CD4-positive, CD25-positive, alpha-beta regulatory T cell (primary cell): ENCODE data around the gene RAB3A. TPM values are rescaled to one million over a fixed set of nuclear protein-coding genes. Genes with fewer than 3 reads are reported as not detected.
A peak's percentile ranks its signal among the peaks of the same experiment; 100 is the strongest.

ENCODE experiments used
- ATAC-seq, 2 donors: fragments of 150-1000 bp; cut with Tn5 transposase; one replicate each; pipeline ENCODE4 v1.10.0; 2021; ENCODE audit warnings: low read depth in 2 of 2, moderate number of reproducible peaks in 2 of 2, moderate library complexity in 1 of 2
- DNase-seq, 3 donors: peaks; one replicate each; pipeline versions ENCODE4 v3.0.0 to v3.0.0-alpha.2; 2012 to 2022; ENCODE audit warnings: mixed read lengths in 1 of 3
- H3K27ac ChIP-seq: one replicate; pipeline ENCODE4 v1.7.0; 2013; ENCODE audit warnings: mild to moderate bottlenecking, low read length; ENCODE audit not compliant: insufficient read depth, poor library complexity, severe bottlenecking
- H3K27me3 ChIP-seq: one replicate; pipeline ENCODE4 v1.7.0; 2013; ENCODE audit warnings: low read length; ENCODE audit not compliant: control insufficient read depth, insufficient read depth
- H3K36me3 ChIP-seq: one replicate; pipeline ENCODE4 v1.7.0; 2013; ENCODE audit warnings: mild to moderate bottlenecking, low read length, moderate library complexity; ENCODE audit not compliant: control insufficient read depth, insufficient read depth
- H3K4me1 ChIP-seq: 2 replicates; pipeline ENCODE4 v1.7.0; 2013; ENCODE audit warnings: mild to moderate bottlenecking, low read length; ENCODE audit not compliant: insufficient read depth, control insufficient read depth, poor library complexity, severe bottlenecking
- H3K4me3 ChIP-seq: one replicate; pipeline ENCODE4 v1.7.0; 2013; ENCODE audit warnings: low read depth, mild to moderate bottlenecking, low read length, moderate library complexity
- H3K9me3 ChIP-seq, 2 experiments: 1 replicate in 1 of 2; 2 replicates in 1 of 2; pipeline ENCODE4 v1.7.0; 2013; ENCODE audit warnings: low read length in 2 of 2, mild to moderate bottlenecking in 1 of 2, moderate library complexity in 1 of 2; ENCODE audit not compliant: control insufficient read depth in 2 of 2
- H3K27ac Mint-ChIP-seq, 3 donors: one replicate each; pipeline ENCODE4 v1.8.0; 2020 to 2022; ENCODE audit warnings: mild to moderate bottlenecking in 3 of 3, mixed read lengths in 3 of 3, moderate library complexity in 2 of 3
- H3K27me3 Mint-ChIP-seq: one replicate; pipeline ENCODE4 v1.8.0; 2022; ENCODE audit warnings: mild to moderate bottlenecking, mixed read lengths
- H3K36me3 Mint-ChIP-seq: one replicate; pipeline ENCODE4 v1.8.0; 2020; ENCODE audit warnings: mixed read lengths
- H3K4me1 Mint-ChIP-seq, 4 donors: one replicate each; pipeline ENCODE4 v1.8.0; 2020 to 2022; ENCODE audit warnings: mixed read lengths in 4 of 4, mild to moderate bottlenecking in 1 of 4
- H3K4me3 Mint-ChIP-seq, 4 donors: one replicate each; pipeline ENCODE4 v1.8.0; 2020 to 2022; ENCODE audit warnings: mild to moderate bottlenecking in 4 of 4, mixed read lengths in 4 of 4, moderate library complexity in 3 of 4
- H3K9me3 Mint-ChIP-seq, 7 donors: one replicate each; pipeline ENCODE4 v1.8.0; 2020 to 2022; ENCODE audit warnings: mixed read lengths in 7 of 7, mild to moderate bottlenecking in 3 of 7, moderate library complexity in 2 of 7
- polyA plus RNA-seq, 4 donors: library from polyadenylated mRNA; unstranded; fragments of 300-500 nt; fragmentation: Illumina TruSeq; gene quantifications; one replicate each; pipeline ENCODE4 v1.2.3, GENCODE V29; 2021
- total RNA-seq: library from RNA; stranded (reverse); gene quantifications from one replicate; pipeline ENCODE4 v1.2.3, GENCODE V29; 2022

Gene RAB3A
- total and polyA plus RNA-seq, 5 donors from 2014 or later = 0.87 to 5.1 (median 1.4) TPM

- Histone ChIP-seq H3K36me3 (no peaks in the 10 kb centered on the region), H3K27me3 (no peaks in the 10 kb centered on the region), H3K4me1 (no peaks in the 10 kb centered on the region), H3K9me3 (no peaks in the 10 kb centered on the region), H3K27ac (no peak overlapping the region), H3K4me3 (no peak overlapping the region)
- H3K9me3 Mint-ChIP-seq = no peaks in the 10 kb centered on the region
- no peaks in the 10 kb centered on the region for H3K36me3 Mint-ChIP-seq
- DNase-seq (no peak), ATAC-seq (no peak)
- peaks cover 0 to 4% (median 1%) of the 10 kb centered on the region in 4 donors for H3K4me1 Mint-ChIP-seq
- H3K27ac Mint-ChIP-seq = no peak overlapping the region
- H3K4me3 Mint-ChIP-seq = no peak overlapping the region
- no peaks in the 10 kb centered on the region for H3K27me3 Mint-ChIP-seq
These were observed 23.9 kb downstream of the RAB3A start for GRCh38 chr19:18179957-18180356.

- H3K27me3 Mint-ChIP-seq = no peaks in the 10 kb centered on the region
- DNase-seq (no peak), ATAC-seq (no peak)
- no peaks in the 10 kb centered on the region for H3K36me3 Mint-ChIP-seq
- no peak overlapping the region for H3K27ac ChIP-seq
- no peaks in the 10 kb centered on the region for H3K27me3 ChIP-seq
- H3K4me3 Mint-ChIP-seq = peak overlapping the region in 3 of 4 donors; percentile 37 to 68 (median 43)
- no peaks in the 10 kb centered on the region for H3K36me3 ChIP-seq
- H3K9me3 ChIP-seq = no peaks in the 10 kb centered on the region
- H3K4me1 ChIP-seq = peaks cover 8% of the 10 kb centered on the region
- no peak overlapping the region for H3K27ac Mint-ChIP-seq
- H3K4me3 ChIP-seq = no peak overlapping the region
- peaks cover 0 to 19% (median 10%) of the 10 kb centered on the region in 4 donors for H3K4me1 Mint-ChIP-seq
- no peaks in the 10 kb centered on the region for H3K9me3 Mint-ChIP-seq
These were observed 27.2 kb downstream of the RAB3A start for GRCh38 chr19:18176367-18177310.

GRCh38 chr19:18174983-18175382, 28.9 kb downstream of the RAB3A start:
- ATAC-seq = no peak
- peaks cover 0 to 21% (median 10%) of the 10 kb centered on the region in 4 donors for H3K4me1 Mint-ChIP-seq
- H3K4me1 ChIP-seq = peaks cover 8% of the 10 kb centered on the region

GRCh38 chr19:18173572-18174288, 30.1 kb downstream of the RAB3A start, which contains the start of gene IFI30:
Gene IFI30, plus strand, starts transcription at chr19:18173813. Its CDS starts 29 bp downstream, at chr19:18173842.
- DNase-seq = peak; percentile 60 to 78 (median 60)
- H3K9me3 ChIP-seq = no peaks in the 10 kb centered on the region
- no peaks in the 10 kb centered on the region for H3K27me3 ChIP-seq
- H3K36me3 Mint-ChIP-seq = no peaks in the 10 kb centered on the region
- H3K4me3 ChIP-seq = peak within 1 kb of the TSS; percentile 57
- H3K36me3 ChIP-seq = no peaks in the 10 kb centered on the region
- no peaks in the 10 kb centered on the region for H3K9me3 Mint-ChIP-seq
- H3K4me1 ChIP-seq = peaks cover 8% of the 10 kb centered on the region
- peak; percentile 65 to 66 for ATAC-seq
- H3K27me3 Mint-ChIP-seq = no peaks in the 10 kb centered on the region
- peak within 1 kb of the TSS; percentile 61 for H3K27ac ChIP-seq
- H3K4me3 Mint-ChIP-seq = peak within 1 kb of the TSS; percentile 89 to 97 (median 92)
- peaks cover 0 to 21% (median 10%) of the 10 kb centered on the region in 4 donors for H3K4me1 Mint-ChIP-seq
- H3K27ac Mint-ChIP-seq = peak within 1 kb of the TSS; percentile 56 to 93 (median 87)

More at GRCh38 chr19:18174983-18175382, 28.9 kb downstream of the RAB3A start:
- no peaks in the 10 kb centered on the region for H3K9me3 Mint-ChIP-seq
- DNase-seq = no peak
- H3K27ac Mint-ChIP-seq = no peak overlapping the region
- Histone ChIP-seq H3K9me3 (no peaks in the 10 kb centered on the region), H3K27ac (no peak overlapping the region), H3K36me3 (no peaks in the 10 kb centered on the region), H3K4me3 (no peak overlapping the region), H3K27me3 (no peaks in the 10 kb centered on the region)
- no peaks in the 10 kb centered on the region for H3K36me3 Mint-ChIP-seq
- peak overlapping the region in 3 of 4 donors; percentile 3 to 94 (median 89) for H3K4me3 Mint-ChIP-seq
- H3K27me3 Mint-ChIP-seq = no peaks in the 10 kb centered on the region

- H3K4me1 ChIP-seq = peaks cover 8% of the 10 kb centered on the region
- H3K4me3 Mint-ChIP-seq = peak overlapping the region; percentile 63 to 94 (median 90)
- ATAC-seq = peak; percentile 3 to 6
- H3K36me3 Mint-ChIP-seq = peaks cover 2% of the 10 kb centered on the region
- H3K27ac ChIP-seq = peak overlapping the region; percentile 61
- no peaks in the 10 kb centered on the region for H3K27me3 ChIP-seq
- H3K36me3 ChIP-seq = no peaks in the 10 kb centered on the region
- H3K27me3 Mint-ChIP-seq = no peaks in the 10 kb centered on the region
- H3K4me1 Mint-ChIP-seq = peaks cover 2 to 22% (median 11%) of the 10 kb centered on the region in 4 donors
- DNase-seq = no peak
- no peaks in the 10 kb centered on the region for H3K9me3 ChIP-seq
- H3K9me3 Mint-ChIP-seq = no peaks in the 10 kb centered on the region
- peak overlapping the region in 2 of 3 donors; percentile 87 to 93 for H3K27ac Mint-ChIP-seq
- H3K4me3 ChIP-seq = no peak overlapping the region
These were observed 30.7 kb downstream of the RAB3A start for GRCh38 chr19:18173054-18173571.

- H3K36me3 Mint-ChIP-seq = peaks cover 5% of the 10 kb centered on the region
- no peaks in the 10 kb centered on the region for H3K27me3 Mint-ChIP-seq
- no peak for DNase-seq
- peak overlapping the region; percentile 52 to 69 (median 64) for H3K4me3 Mint-ChIP-seq
- H3K27ac Mint-ChIP-seq = peak overlapping the region; percentile 14 to 87 (median 81)
- Histone ChIP-seq H3K36me3 (peaks cover 3% of the 10 kb centered on the region), H3K9me3 (no peaks in the 10 kb centered on the region), H3K4me3 (no peak overlapping the region), H3K27me3 (no peaks in the 10 kb centered on the region), H3K27ac (no peak overlapping the region), H3K4me1 (peaks cover 8% of the 10 kb centered on the region)
- H3K4me1 Mint-ChIP-seq = peaks cover 3 to 25% (median 13%) of the 10 kb centered on the region in 4 donors
- no peak for ATAC-seq
- H3K9me3 Mint-ChIP-seq = no peaks in the 10 kb centered on the region
These were observed 31.4 kb downstream of the RAB3A start for GRCh38 chr19:18172331-18173053.
